ENCODE data around the gene MDM4.

DNA sequence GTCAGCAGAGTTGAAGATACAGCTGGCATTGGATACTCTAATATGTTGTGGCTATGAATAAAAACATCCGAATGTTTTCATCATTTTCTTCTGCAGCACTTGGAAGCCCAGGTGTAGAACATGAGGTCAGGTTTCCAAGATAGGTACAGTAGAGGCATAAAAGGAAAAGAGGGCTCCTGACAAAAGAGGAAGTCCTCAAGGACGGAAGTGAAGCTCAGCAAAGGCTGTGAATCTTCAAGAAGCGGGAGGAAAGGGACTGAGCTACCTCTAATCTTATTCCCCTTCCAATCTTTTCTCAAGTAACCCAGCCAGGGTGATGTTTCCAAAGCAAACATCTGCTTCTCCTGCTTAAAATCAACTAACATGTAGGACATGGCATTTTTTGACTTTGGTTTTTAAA, 17.2 kb upstream of the MDM4 start:
- TF ChIP-seq, protein P1, sequence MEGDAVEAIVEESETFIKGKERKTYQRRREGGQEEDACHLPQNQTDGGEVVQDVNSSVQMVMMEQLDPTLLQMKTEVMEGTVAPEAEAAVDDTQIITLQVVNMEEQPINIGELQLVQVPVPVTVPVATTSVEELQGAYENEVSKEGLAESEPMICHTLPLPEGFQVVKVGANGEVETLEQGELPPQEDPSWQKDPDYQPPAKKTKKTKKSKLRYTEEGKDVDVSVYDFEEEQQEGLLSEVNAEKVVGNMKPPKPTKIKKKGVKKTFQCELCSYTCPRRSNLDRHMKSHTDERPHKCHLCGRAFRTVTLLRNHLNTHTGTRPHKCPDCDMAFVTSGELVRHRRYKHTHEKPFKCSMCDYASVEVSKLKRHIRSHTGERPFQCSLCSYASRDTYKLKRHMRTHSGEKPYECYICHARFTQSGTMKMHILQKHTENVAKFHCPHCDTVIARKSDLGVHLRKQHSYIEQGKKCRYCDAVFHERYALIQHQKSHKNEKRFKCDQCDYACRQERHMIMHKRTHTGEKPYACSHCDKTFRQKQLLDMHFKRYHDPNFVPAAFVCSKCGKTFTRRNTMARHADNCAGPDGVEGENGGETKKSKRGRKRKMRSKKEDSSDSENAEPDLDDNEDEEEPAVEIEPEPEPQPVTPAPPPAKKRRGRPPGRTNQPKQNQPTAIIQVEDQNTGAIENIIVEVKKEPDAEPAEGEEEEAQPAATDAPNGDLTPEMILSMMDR (IDR thresholded peaks at IDR 0.05), result no peak
- TF ChIP-seq POLR2AphosphoS5 (IDR thresholded peaks at IDR 0.05) (no peak), POLR2A (IDR thresholded peaks at IDR 0.05; ENCODE audit: low read depth) (no peak), EP300 (IDR thresholded peaks at IDR 0.05) (no peak)
